C4-2B (cell line): ENCODE results near the gene ITPRIP.

ENCODE experiments used
- H3K27ac ChIP-seq: fragments of 450-650 bp; 2 replicates; pipeline ENCODE4 v1.5.1; 2017
- ZFX ChIP-seq: fragments of 450-650 bp; IDR thresholded peaks from 2 replicates; pipeline ENCODE4 v1.6.1; 2017
- TF ChIP-seq, protein P1 (sequence below): fragments of 450-650 bp; conservative IDR thresholded peaks from 2 replicates; pipeline ENCODE4 v1.5.1; 2017; ENCODE audit warnings: mild to moderate bottlenecking

The ITPRIP gene

DNA sequence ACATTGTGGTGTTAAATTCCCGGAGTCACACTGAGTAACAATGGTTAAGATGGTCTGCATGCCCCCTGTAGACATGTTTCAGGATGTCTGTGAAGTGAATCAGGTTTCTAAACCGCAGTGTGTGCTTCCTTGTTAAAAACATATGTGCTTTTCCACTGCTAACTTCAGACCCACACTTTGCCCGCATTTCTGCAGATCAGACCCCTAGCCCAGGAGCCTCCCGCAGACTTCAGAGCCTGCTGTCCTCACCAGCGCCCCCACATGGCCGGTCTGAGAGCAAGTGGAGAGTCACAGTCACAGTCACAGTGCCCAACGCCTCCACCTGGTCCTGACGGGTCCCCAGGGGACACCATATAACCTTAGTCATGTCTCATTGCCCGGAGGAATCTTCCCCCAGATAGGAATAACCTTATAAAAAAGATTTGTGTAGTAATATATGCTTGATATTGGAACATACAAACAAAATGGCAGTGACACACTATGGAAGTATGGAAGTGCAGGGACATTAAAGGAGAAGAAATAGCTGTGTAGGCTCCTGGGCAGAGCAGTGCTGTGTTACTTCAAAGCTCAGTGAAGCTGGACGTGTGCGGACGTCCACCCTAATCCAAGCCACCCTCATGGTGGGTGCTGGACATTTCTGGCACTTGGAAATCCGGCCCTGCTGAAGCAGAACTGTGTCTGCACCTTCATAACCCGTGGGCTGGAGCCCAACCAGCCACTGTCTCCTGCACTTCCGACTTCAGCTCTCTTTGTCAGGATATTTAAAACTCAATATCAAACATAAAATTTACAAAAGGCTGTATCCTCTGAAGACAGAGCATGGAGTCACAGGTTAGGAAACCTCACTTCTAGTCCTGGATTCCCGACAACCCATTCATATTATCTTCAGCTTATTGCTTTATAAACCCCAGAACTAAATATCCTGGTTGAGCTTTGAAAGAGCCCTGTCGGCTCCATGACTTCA is 40.3 kb downstream of the ITPRIP start:
- no peak overlapping the region for H3K27ac ChIP-seq
- TF ChIP-seq ZFX, result no peak
- TF ChIP-seq, protein P1, sequence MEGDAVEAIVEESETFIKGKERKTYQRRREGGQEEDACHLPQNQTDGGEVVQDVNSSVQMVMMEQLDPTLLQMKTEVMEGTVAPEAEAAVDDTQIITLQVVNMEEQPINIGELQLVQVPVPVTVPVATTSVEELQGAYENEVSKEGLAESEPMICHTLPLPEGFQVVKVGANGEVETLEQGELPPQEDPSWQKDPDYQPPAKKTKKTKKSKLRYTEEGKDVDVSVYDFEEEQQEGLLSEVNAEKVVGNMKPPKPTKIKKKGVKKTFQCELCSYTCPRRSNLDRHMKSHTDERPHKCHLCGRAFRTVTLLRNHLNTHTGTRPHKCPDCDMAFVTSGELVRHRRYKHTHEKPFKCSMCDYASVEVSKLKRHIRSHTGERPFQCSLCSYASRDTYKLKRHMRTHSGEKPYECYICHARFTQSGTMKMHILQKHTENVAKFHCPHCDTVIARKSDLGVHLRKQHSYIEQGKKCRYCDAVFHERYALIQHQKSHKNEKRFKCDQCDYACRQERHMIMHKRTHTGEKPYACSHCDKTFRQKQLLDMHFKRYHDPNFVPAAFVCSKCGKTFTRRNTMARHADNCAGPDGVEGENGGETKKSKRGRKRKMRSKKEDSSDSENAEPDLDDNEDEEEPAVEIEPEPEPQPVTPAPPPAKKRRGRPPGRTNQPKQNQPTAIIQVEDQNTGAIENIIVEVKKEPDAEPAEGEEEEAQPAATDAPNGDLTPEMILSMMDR, result peak; percentile 48

DNA sequence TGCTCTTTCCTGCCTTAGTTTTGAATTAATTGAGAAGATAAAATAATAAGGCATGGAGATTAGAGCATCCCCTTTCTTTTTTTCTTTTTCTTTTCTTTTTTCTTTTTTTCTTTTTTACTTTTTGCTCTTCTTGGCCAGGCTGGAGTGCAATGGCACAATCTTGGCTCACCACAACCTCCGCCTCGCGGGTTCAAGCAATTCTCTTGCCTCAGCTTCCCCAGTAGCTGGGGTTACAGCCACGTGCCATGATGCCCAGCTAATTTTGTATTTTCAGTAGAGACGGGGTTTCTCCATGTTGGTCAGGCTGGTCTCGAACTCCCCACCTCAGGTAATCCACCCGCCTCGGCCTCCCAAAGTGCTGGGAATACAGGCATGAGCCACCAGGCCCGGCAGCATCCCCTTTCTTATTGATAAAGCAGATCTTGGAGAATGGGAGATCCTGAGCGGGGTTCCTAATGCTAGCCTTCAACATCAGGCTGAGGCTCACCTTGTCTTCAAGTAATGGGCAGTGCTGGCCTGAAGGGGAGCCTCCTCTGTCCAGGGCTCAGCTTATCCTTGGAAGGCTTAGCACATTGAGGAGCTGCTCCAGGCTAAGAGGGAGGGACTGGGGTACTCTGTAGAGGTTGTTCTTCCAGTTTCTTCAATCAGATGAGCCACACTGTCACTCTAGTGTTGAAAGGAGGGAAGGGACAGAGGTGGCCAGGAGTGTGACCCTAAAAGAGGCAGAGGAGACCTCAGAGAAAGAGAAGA is 41.4 kb downstream of the ITPRIP start:
- no peak overlapping the region for H3K27ac ChIP-seq
- no peak for TF ChIP-seq ZFX
- TF ChIP-seq, protein P1, result no peak

DNA sequence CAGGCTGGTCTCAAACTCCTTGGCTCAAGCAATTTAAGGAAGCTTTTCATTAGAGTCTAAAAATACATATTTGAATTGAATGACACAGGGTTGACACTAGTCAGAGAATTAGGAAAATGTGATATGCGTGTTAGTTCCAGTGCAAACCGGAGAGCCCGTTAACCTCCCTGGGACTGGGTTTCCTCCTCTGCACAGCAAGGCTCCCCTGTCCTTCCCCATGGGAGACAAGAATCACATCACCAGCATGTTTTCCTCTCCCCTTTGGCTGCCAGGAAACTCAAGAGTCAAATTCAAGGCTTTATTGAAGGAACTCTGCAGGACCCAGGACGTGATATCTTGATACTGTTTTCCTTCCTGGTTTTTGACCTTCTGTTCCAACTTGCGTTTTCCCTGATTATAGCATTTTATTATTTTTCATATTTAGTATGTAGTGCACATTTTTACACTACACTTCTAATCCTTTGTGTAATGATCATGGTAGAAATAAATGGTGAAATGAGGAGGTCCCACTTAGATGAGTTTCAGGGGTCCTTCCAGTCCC is 44.4 kb downstream of the ITPRIP start:
- TF ChIP-seq, protein P1, result no peak
- no peak for TF ChIP-seq ZFX
- H3K27ac ChIP-seq, result no peak overlapping the region

DNA sequence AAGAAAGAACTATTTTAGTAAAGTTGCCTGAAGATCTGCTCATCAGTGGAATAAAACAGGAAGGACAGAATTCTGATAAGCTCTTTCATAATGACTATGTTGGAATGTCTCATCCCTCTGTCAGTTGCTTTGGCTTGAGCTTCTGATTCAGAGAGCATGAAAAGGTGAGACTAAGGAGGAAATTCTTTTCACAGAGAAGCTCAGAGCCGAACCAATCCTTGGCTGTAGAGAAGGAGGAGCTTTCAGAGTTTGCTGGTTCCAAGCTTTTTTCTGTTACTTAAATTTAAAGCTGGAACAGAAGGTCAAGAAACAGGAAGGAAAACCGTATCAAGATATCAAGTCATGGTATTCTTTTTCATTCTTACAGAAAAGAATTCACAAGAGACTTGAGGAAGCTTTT is 45.3 kb downstream of the ITPRIP start:
- no peak overlapping the region for H3K27ac ChIP-seq
- TF ChIP-seq ZFX, result no peak
- TF ChIP-seq, protein P1, result no peak

DNA sequence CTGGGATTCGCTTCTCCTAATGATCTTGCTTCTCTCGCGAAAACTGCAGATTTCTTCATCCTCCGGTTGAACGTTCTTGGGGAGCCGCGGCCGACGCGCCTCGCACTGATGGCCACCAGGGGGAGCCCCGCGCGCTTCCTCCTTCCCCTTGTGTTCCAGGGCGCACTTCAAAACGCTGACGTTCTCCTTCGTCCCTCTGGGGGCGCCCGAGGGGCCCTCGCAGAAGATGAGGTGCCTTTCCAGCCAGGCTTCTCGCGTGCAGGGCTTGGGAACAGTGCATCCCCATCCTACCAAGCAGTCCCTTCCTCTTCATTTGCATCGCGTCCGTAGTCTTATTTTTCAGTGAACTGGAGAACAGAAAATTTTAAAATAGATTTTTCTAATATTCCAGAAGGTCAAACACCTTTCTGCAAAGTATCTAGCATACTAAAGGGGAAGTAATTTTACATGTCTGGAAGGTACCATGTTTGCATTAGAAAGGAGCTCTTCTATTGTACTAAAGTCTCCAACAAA is 46.8 kb downstream of the ITPRIP start:
- no peak overlapping the region for H3K27ac ChIP-seq
- TF ChIP-seq, protein P1, result peak; percentile 100
- TF ChIP-seq ZFX, result no peak

DNA sequence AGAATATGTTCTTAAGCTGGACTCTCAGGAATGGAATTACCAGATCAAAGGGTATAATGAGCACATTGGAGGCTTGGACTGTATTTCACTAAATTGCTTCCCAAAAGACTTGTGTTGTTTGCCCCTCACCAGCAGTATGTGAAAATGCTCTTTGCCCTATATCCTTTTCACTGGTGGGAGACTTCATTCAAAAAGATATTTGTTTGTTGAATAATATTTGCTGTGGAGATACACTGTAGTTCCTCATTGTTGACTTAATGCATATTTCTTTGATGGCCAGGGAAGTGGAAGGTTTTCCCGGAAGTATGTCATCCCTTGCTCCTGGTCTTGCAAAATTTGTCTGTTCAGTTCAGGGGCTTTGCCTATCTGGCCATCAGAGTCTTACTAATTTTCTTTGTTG is 49.9 kb downstream of the ITPRIP start:
- peak overlapping the region; percentile 81 for H3K27ac ChIP-seq
- TF ChIP-seq, protein P1, result no peak
- no peak for TF ChIP-seq ZFX
